ENCODE results near the gene GNG4. TPM values are rescaled to one million over a fixed set of nuclear protein-coding genes. Genes with fewer than 3 reads are reported as not detected.

The GNG4 gene
- total and polyA plus RNA-seq, 7 donors = 0.04 to 0.41 (median 0.05) TPM; not detected in 4

DNA sequence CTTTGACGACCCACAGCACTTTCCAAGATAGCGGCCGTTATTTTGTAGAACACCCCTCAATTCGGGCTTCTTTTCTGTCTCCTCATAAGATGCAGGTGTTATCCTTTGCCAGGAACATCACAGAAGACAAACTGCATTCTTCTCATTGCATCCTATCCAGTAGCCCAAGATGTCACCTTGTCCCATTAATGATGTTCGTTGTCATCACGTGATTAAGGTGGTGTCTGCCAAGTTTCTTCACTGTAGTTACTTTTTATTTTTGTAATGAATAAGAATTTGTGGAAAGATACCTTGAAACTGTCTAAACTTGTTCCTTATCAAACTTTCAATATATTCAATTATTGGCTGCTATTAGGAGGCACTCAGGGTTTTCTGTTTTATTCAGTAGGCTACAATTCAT, 39.4 kb downstream of the GNG4 start:
- no peaks in the 10 kb centered on the region for H3K9me3 ChIP-seq
- H3K27me3 ChIP-seq (ENCODE audit: insufficient read depth in 3 of 3, low read length in 2 of 3) = no peaks in the 10 kb centered on the region
- TF ChIP-seq, protein P1, sequence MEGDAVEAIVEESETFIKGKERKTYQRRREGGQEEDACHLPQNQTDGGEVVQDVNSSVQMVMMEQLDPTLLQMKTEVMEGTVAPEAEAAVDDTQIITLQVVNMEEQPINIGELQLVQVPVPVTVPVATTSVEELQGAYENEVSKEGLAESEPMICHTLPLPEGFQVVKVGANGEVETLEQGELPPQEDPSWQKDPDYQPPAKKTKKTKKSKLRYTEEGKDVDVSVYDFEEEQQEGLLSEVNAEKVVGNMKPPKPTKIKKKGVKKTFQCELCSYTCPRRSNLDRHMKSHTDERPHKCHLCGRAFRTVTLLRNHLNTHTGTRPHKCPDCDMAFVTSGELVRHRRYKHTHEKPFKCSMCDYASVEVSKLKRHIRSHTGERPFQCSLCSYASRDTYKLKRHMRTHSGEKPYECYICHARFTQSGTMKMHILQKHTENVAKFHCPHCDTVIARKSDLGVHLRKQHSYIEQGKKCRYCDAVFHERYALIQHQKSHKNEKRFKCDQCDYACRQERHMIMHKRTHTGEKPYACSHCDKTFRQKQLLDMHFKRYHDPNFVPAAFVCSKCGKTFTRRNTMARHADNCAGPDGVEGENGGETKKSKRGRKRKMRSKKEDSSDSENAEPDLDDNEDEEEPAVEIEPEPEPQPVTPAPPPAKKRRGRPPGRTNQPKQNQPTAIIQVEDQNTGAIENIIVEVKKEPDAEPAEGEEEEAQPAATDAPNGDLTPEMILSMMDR (IDR thresholded peaks at IDR 0.05) = no peak
- no peak overlapping the region for H3K4me3 ChIP-seq
- no peaks in the 10 kb centered on the region for H3K36me3 ChIP-seq (ENCODE audit: insufficient read depth in 1 of 2, low read depth in 1 of 2)
- ATAC-seq = no peak
- WGBS, 3 donors = 83 to 93% (median 84%) methylated on average over 6 of the region's 6 CpGs
- no peaks in the 10 kb centered on the region for H3K4me1 ChIP-seq
- intact Hi-C loops (cut with DNase I) = no loop called here
- H3K27ac ChIP-seq = no peak overlapping the region
- DNase-seq = no peak

- intact Hi-C loops (cut with DNase I) = no loop called here
- no peak for ATAC-seq
- H3K4me1 ChIP-seq = no peaks in the 10 kb centered on the region
Measured at GRCh38 chr1:235608278-235608677, 41.3 kb downstream of the GNG4 start.

DNA sequence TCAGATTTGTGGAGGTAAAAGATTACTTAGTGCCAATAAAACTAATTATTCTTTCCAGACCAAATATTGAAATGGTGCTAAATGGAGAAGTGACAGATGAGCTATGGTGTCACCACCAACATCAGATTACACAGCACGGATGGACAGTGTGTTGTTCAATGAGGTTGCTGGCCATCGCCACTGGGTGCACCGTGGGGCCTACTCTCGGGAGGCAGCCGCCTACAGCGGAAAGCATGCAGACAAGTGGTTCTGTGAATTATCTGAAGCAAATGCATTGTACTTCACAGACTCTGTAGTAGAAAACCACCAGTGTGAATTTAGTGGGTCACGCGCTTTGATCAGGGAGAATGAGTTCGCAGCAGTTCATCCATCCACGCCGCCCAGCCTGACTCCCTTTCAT, 42.3 kb downstream of the GNG4 start:
- DNase-seq (no peak), ATAC-seq (no peak)
- Histone ChIP-seq H3K27ac (no peak overlapping the region), H3K36me3 (ENCODE audit: insufficient read depth in 1 of 2, low read depth in 1 of 2) (no peaks in the 10 kb centered on the region), H3K9me3 (no peaks in the 10 kb centered on the region), H3K27me3 (ENCODE audit: insufficient read depth in 3 of 3, low read length in 2 of 3) (no peaks in the 10 kb centered on the region), H3K4me3 (no peak overlapping the region), H3K4me1 (no peaks in the 10 kb centered on the region)
- TF ChIP-seq, protein P1 (IDR thresholded peaks at IDR 0.05) = no peak
- 81 to 90% (median 86%) methylated on average over 11 of the region's 11 CpGs for WGBS, 3 donors
- intact Hi-C loops (cut with DNase I) = no loop called here

More at GRCh38 chr1:235608278-235608677, 41.3 kb downstream of the GNG4 start:
- TF ChIP-seq, protein P1 (IDR thresholded peaks at IDR 0.05) = no peak
- no peaks in the 10 kb centered on the region for H3K9me3 ChIP-seq
- DNase-seq = no peak
- no peaks in the 10 kb centered on the region for H3K27me3 ChIP-seq (ENCODE audit: insufficient read depth in 3 of 3, low read length in 2 of 3)
- no peak overlapping the region for H3K27ac ChIP-seq
- no peak overlapping the region for H3K4me3 ChIP-seq
- no peaks in the 10 kb centered on the region for H3K36me3 ChIP-seq (ENCODE audit: insufficient read depth in 1 of 2, low read depth in 1 of 2)
- 45 to 62% (median 57%) methylated on average over 3 of the region's 3 CpGs for WGBS, 3 donors

DNA sequence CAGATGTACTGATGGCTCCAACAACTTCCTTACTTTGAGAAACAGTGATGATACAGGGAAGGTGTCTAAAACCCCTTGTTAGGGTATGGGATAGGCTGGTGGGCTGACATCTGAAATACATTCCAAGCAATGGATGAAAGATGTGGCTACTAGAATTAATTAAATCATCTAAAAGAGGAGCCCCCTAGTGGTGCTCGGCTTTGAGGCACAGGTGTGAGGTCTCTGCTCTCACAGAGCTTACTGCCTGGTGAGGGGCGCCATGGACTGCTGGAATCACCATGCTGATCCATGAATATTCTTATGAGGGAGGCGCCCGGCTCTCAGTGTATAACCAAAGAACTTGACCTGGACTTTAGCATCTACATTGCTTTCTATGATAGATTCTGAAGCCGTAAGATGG, 48.5 kb downstream of the GNG4 start:
- no peak overlapping the region for H3K27ac ChIP-seq
- 78 to 87% (median 85%) methylated on average over 5 of the region's 5 CpGs for WGBS, 3 donors
- no peaks in the 10 kb centered on the region for H3K27me3 ChIP-seq (ENCODE audit: insufficient read depth in 3 of 3, low read length in 2 of 3)
- H3K4me3 ChIP-seq = no peak overlapping the region
- DNase-seq (no peak), ATAC-seq (no peak)
- no peaks in the 10 kb centered on the region for H3K9me3 ChIP-seq
- intact Hi-C loops (cut with DNase I) = no loop called here
- TF ChIP-seq, protein P1 (IDR thresholded peaks at IDR 0.05) = no peak
- H3K36me3 ChIP-seq (ENCODE audit: insufficient read depth in 1 of 2, low read depth in 1 of 2) = no peaks in the 10 kb centered on the region
- H3K4me1 ChIP-seq = no peaks in the 10 kb centered on the region

GRCh38 chr1:235599536-235599935, 50.0 kb downstream of the GNG4 start:
- no peaks in the 10 kb centered on the region for H3K4me1 ChIP-seq
- DNase-seq (no peak), ATAC-seq (no peak)
- intact Hi-C loops (cut with DNase I) = no loop called here
- H3K9me3 ChIP-seq = no peaks in the 10 kb centered on the region
- no peak overlapping the region for H3K4me3 ChIP-seq
- WGBS, 3 donors = 77 to 82% (median 81%) methylated on average over 5 of the region's 5 CpGs
- H3K27me3 ChIP-seq (ENCODE audit: insufficient read depth in 3 of 3, low read length in 2 of 3) = no peaks in the 10 kb centered on the region
- no peak overlapping the region for H3K27ac ChIP-seq
- no peaks in the 10 kb centered on the region for H3K36me3 ChIP-seq (ENCODE audit: insufficient read depth in 1 of 2, low read depth in 1 of 2)
- TF ChIP-seq, protein P1 (IDR thresholded peaks at IDR 0.05) = no peak

All from psoas muscle (tissue), 8 donors.